ENCODE data around the gene TATDN2. TPM values are rescaled to one million over a fixed set of nuclear protein-coding genes. Genes with fewer than 3 reads are reported as not detected.

TATDN2 gene, protein sequence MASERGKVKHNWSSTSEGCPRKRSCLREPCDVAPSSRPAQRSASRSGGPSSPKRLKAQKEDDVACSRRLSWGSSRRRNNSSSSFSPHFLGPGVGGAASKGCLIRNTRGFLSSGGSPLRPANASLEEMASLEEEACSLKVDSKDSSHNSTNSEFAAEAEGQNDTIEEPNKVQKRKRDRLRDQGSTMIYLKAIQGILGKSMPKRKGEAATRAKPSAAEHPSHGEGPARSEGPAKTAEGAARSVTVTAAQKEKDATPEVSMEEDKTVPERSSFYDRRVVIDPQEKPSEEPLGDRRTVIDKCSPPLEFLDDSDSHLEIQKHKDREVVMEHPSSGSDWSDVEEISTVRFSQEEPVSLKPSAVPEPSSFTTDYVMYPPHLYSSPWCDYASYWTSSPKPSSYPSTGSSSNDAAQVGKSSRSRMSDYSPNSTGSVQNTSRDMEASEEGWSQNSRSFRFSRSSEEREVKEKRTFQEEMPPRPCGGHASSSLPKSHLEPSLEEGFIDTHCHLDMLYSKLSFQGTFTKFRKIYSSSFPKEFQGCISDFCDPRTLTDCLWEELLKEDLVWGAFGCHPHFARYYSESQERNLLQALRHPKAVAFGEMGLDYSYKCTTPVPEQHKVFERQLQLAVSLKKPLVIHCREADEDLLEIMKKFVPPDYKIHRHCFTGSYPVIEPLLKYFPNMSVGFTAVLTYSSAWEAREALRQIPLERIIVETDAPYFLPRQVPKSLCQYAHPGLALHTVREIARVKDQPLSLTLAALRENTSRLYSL
- total RNA-seq: 10 to 100 TPM; 40.0 to 40.2 TPM

DNA sequence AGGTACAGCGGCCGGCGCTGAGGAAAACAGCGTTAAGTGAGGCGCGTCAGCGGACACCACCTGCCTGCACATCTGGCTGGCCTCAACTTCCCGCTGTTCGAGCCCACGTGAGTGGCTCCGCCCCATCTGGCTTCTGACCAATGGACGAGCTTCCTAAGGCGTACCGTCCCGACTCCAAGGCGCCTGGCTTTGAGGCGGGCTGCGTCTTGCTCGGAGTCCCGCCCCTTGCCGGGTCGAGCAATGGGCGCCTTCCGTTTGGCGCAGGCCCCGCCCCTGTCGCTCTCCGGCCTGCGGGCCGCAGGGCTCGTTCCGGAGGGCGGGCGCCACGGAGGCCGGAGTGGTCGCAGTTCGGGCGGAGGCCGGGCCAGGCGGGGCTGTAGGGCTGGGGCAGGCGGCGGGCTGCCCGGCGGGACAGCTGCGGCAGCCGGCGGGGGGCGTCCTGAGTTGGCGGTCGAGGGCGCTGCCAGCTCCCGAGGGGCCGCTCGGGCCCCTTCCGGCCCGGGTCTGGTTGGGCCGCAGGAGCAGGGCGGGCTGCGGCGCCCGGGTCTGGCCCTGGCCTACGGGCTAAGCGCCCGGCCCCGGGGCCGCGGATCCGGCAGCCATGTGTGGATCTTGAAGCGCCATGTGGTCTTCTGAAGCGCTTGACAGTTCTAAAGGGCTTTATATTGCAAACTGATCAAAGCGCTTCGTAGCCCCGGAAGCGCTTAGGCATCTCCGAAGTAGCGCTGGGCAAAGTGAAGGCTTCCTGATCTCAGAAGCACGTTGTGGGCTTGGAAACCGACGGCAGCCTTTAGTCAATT lies at the start of gene TATDN2:
Gene TATDN2 (plus strand): TSS at position 276 of the 800 bp plus-strand sequence. CDS start 742 bp downstream, outside the sequence.
- Mint-ChIP-seq H3K4me3 (peak within 1 kb of the TSS; percentile 97), H3K27ac (peak within 1 kb of the TSS; percentile 96), H3K36me3 (ENCODE audit: low read depth) (peaks cover 71% of the 10 kb centered on the region), H3K27me3 (no peaks in the 10 kb centered on the region), H3K4me1 (peaks cover 63% of the 10 kb centered on the region), H3K9me3 (ENCODE audit: low read depth) (peaks cover 14% of the 10 kb centered on the region)
- ATAC-seq: peak; percentile 94
- intact Hi-C loops (cut with DNase I, micrococcal nuclease): loop anchor here (1.0 to 10.0 kb wide), 16 partner anchors 20 to 1376 kb away; partner anchors contain the start of genes VHL (in 2 of the 2), ARPC4 (in 1 of the 2), BRK1 (in 1 of the 2) and BRPF1 (in 1 of the 2)
- ChIA-PET CTCF (interaction anchor here (1.0 to 7.3 kb wide), 5 partner anchors 15 to 315 kb away, joined by 3 to 52 read pairs (median 4); partner anchors contain the start of gene CRELD1), POLR2A (interaction anchor here (0.5 to 1.4 kb wide), 6 partner anchors 15 to 190 kb away, joined by 3 to 7 read pairs (median 4); partner anchors contain the start of gene VHL)
- peak; percentile 97 for DNase-seq

DNA sequence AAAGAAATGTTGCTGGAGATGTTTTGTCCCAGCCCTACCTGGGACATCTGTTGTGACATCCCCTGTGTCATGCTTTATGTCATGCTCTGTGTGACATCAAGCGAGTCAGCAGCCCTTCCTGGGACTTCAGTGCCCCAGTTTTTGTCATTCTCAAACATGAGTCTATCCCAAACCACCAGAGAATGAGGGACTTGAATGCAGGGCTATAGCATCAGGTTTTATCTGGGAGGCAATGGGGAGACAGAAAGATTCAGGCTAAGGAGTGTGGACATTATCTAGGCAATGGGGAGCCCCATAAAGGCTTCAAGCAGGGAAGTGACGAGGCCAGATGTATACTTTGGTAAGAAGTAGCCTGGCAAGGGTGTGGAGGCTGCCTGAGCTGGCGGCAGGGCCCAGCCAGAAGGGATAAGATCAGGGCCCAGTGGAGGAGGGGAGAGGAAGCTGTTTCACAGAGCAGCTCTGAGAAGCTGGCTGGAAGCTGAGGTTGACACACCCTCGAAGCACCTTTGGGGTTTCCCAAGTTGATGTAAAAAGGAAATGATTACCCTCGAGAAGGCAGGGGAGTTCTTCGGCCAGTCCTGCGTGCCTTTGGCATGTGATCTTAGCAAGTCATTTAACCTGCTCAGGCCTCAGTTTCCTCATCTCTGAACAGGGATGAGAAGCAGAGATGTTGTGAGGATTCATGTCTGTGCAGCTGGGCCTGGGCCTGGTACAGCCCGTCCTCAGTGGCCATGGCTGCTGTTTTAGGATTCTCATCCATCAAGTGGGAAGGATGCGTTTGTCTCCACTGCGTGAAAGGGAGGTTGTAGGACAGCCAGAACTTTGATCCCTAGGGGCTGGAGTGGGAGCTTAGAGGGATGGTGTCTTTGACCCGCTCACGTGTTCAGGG lies 49.3 kb upstream of the TATDN2 start:
- H3K27me3 Mint-ChIP-seq: no peaks in the 10 kb centered on the region
- peaks cover 10% of the 10 kb centered on the region for H3K36me3 Mint-ChIP-seq (ENCODE audit: low read depth)
- peak overlapping the region; percentile 37 for H3K4me3 Mint-ChIP-seq
- CTCF ChIA-PET: interaction anchor here (0.6 to 1.1 kb wide), 3 partner anchors 75 to 469 kb away, joined by 3 read pairs; no protein-coding TSS in a partner anchor
- H3K4me1 Mint-ChIP-seq: peaks cover 69% of the 10 kb centered on the region
- H3K27ac Mint-ChIP-seq: peak overlapping the region; percentile 94
- DNase-seq (peak; percentile 85), ATAC-seq (peak; percentile 86)
- intact Hi-C loops (cut with DNase I, micrococcal nuclease): no loop called here
- POLR2A ChIA-PET: interaction anchor here (0.6 kb wide), 1 partner anchor 106 kb away, joined by 5 read pairs; no protein-coding TSS in a partner anchor
- no peaks in the 10 kb centered on the region for H3K9me3 Mint-ChIP-seq (ENCODE audit: low read depth)

DNA sequence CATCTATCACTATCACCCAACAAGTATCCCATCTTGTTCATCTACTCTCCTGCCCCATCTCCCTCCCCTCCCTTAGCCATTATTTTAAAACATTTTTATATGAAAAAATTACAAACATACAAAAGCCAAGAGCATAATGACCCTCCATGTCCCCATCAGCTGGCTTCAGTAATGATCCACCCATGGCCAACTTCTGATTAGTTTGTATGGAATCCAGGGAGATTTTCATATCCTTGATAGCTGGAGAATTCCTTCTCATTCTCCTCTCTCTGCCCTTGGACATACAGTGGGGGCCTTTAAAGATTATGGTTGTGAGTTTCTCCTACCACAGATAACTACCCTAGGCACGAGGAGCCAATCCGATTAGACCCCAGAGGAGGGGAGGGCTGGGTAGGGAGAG lies 43.3 kb upstream of the TATDN2 start:
- peaks cover 32% of the 10 kb centered on the region for H3K4me1 Mint-ChIP-seq
- DNase-seq (no peak), ATAC-seq (no peak)
- ChIA-PET CTCF (interaction anchor here (0.9 to 3.2 kb wide), 5 partner anchors 10 to 53 kb away, joined by 3 to 8 read pairs (median 6); no protein-coding TSS in a partner anchor), POLR2A (no interaction called here)
- H3K9me3 Mint-ChIP-seq (ENCODE audit: low read depth): no peaks in the 10 kb centered on the region
- no peak overlapping the region for H3K4me3 Mint-ChIP-seq
- intact Hi-C loops (cut with DNase I, micrococcal nuclease): no loop called here
- H3K27ac Mint-ChIP-seq: peak overlapping the region; percentile 6
- no peaks in the 10 kb centered on the region for H3K27me3 Mint-ChIP-seq
- peaks cover 15% of the 10 kb centered on the region for H3K36me3 Mint-ChIP-seq (ENCODE audit: low read depth)

DNA sequence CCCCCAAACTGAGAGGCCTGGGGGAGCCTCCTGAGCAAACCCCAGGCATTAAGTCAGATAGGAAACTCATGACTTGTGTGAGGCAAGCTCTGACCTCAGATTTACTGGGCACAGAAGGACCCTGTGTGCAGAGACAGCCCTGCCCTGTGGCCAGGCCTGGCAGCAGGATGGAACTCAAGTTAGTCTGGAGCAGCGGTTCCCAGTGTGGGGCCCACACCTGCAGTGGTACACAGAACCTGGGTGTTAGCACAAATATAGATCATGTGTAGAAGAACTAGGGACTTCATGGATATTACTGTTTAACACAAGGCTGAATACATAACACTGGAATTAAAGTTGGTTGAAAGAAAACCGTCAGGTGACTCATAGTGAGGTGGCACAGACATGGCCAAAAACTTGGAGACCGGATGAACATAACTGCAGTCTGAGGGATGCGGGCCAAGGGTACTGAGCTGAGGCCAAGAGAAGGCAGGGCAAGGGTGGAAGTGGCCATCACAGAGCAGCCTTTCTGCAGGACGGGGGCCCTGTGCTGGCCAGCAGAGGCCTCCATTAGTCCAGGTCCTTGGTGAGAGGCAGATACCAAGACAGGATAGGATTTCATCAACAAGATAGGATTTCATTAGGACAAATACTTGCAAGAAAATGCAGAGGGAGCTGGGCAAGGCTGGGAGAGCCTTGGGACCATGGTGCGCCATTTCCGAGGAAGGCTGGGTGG lies 42.7 kb upstream of the TATDN2 start:
- Mint-ChIP-seq H3K27ac (no peak overlapping the region), H3K4me3 (no peak overlapping the region), H3K36me3 (ENCODE audit: low read depth) (peaks cover 15% of the 10 kb centered on the region), H3K4me1 (peaks cover 29% of the 10 kb centered on the region), H3K9me3 (ENCODE audit: low read depth) (no peaks in the 10 kb centered on the region), H3K27me3 (no peaks in the 10 kb centered on the region)
- ChIA-PET CTCF (interaction anchor here (0.9 to 3.2 kb wide), 4 partner anchors 11 to 53 kb away, joined by 3 to 8 read pairs (median 5); no protein-coding TSS in a partner anchor), POLR2A (no interaction called here)
- DNase-seq: no peak
- intact Hi-C loops (cut with DNase I, micrococcal nuclease): no loop called here
- no peak for ATAC-seq

DNA sequence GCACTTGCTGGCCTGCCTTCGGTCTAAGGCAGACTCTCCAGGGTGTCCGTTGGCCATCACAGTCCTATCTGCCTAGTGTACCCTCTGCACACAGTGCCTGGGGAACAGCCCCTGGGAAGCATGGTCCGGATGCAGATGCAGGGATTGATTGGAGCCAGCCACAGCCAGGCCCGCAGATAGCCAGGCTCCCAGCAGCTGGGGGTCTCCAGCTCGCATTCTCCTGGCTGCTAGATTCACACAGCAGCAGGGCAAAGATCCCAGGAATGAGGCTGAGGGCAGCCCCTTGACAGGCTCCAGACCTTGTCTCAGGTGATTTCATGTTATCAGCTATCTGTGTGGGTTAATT lies 42.1 kb upstream of the TATDN2 start:
- CTCF ChIA-PET: no interaction called here
- no peak for ATAC-seq
- Mint-ChIP-seq H3K36me3 (ENCODE audit: low read depth) (peaks cover 15% of the 10 kb centered on the region), H3K4me3 (no peak overlapping the region), H3K9me3 (ENCODE audit: low read depth) (no peaks in the 10 kb centered on the region), H3K27ac (no peak overlapping the region), H3K27me3 (no peaks in the 10 kb centered on the region), H3K4me1 (peaks cover 29% of the 10 kb centered on the region)
- POLR2A ChIA-PET: no interaction called here
- no peak for DNase-seq
- intact Hi-C loops (cut with DNase I, micrococcal nuclease): no loop called here

DNA sequence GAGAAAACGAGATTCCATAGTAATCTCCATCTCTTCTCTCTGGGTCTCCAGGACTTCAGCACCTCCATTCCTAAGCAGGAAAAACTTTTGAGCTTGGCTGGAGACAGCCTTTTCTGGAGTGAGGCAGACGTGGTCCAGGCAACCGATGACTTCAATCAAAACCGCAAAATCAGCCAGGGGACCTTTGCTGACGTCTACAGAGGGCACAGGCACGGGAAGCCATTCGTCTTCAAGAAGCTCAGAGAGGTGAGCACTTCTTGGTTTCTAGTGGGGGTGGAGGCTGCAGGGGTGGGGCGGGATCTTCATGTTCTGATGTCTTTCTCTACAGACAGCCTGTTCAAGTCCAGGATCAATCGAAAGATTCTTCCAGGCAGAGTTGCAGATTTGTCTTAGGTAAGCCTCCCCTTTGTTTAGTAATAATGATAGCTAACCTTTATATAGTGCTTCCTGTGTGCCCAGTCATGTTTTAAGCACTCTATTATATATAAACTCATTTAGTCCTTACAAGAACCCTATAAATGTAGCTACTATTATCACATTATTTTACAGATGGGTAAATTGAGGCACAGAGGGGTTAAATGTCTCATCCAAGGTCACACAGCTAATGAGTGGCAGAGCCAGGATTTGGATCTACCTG lies 35.0 kb upstream of the TATDN2 start:
- DNase-seq (no peak), ATAC-seq (peak; percentile 30)
- intact Hi-C loops (cut with DNase I, micrococcal nuclease): no loop called here
- no peak overlapping the region for H3K4me3 Mint-ChIP-seq
- H3K9me3 Mint-ChIP-seq (ENCODE audit: low read depth): peaks cover 5% of the 10 kb centered on the region
- ChIA-PET POLR2A (interaction anchor here (0.6 kb wide), 1 partner anchor 107 kb away, joined by 3 read pairs; no protein-coding TSS in a partner anchor), CTCF (interaction anchor here (0.7 to 1.7 kb wide), 4 partner anchors 9 to 22 kb away, joined by 3 to 8 read pairs (median 4); no protein-coding TSS in a partner anchor)
- H3K27me3 Mint-ChIP-seq: no peaks in the 10 kb centered on the region
- H3K4me1 Mint-ChIP-seq: peaks cover 4% of the 10 kb centered on the region
- H3K36me3 Mint-ChIP-seq (ENCODE audit: low read depth): peaks cover 23% of the 10 kb centered on the region
- peak overlapping the region; percentile 31 for H3K27ac Mint-ChIP-seq

DNA sequence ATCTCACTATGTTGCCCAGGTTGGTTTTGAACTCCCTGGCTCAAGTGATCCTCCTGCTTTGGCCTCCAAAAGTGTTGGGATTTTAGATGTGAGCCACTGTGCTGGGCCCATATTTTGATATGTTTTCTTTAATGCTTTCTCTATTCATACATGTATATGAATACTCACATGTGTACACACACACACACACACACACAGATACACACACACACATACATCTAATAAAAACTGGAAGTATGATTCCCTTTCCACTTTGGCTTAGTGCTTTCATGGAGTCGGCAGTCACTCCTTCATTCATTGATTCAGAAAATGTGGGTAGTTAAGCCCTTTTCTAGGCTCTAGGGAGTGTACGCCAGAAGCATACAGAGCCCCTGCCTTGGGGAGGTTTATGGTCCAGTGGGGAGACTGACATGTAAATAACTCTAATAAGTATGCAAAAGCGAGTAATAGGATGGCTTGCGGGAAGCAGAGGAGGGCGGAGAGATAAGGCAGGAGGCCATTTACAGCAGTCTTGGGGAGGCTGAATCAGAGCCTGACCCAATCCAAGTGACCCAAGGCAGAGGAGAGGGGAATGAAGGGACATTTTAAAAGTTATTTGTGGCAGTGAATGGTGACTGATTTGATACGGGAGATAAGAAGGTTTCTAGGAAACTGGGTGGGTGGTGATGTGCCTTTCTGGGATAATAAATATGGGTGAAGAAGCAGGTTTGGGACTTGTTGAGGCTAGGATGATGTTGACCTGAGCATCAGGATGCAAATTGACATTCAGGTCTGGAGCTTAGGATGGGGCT lies 32.5 kb upstream of the TATDN2 start:
- Mint-ChIP-seq H3K36me3 (ENCODE audit: low read depth) (peaks cover 22% of the 10 kb centered on the region), H3K9me3 (ENCODE audit: low read depth) (peaks cover 5% of the 10 kb centered on the region), H3K4me3 (no peak overlapping the region), H3K27me3 (no peaks in the 10 kb centered on the region), H3K4me1 (peaks cover 9% of the 10 kb centered on the region), H3K27ac (no peak overlapping the region)
- ChIA-PET POLR2A (no interaction called here), CTCF (no interaction called here)
- DNase-seq (no peak), ATAC-seq (no peak)
- intact Hi-C loops (cut with DNase I, micrococcal nuclease): no loop called here

DNA sequence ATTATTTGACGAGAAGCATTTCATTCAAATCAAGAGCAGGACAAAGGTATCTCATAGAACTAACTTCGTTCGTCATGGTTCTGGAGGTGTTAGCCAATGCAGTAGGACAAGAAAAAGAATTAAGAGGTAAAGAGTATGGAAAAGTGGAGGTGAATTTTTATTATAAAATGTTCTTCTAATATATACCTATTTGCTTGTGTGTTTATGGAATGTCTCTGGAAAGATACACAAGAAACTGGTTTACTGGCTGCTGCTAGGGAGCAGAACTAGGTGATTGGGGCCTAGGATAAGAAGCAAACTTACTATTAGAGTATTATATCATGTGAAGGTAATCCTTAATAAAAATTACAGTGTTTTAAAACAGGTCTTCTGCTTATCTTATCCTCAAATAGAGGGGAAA lies 30.9 kb upstream of the TATDN2 start:
- no peak overlapping the region for H3K27ac Mint-ChIP-seq
- POLR2A ChIA-PET: no interaction called here
- DNase-seq (no peak), ATAC-seq (no peak)
- CTCF ChIA-PET: interaction anchor here (0.6 kb wide), 1 partner anchor 113 kb away, joined by 3 read pairs; no protein-coding TSS in a partner anchor
- no peak overlapping the region for H3K4me3 Mint-ChIP-seq
- H3K27me3 Mint-ChIP-seq: no peaks in the 10 kb centered on the region
- H3K4me1 Mint-ChIP-seq: peaks cover 20% of the 10 kb centered on the region
- intact Hi-C loops (cut with DNase I, micrococcal nuclease): no loop called here
- peaks cover 5% of the 10 kb centered on the region for H3K9me3 Mint-ChIP-seq (ENCODE audit: low read depth)
- peaks cover 23% of the 10 kb centered on the region for H3K36me3 Mint-ChIP-seq (ENCODE audit: low read depth)

DNA sequence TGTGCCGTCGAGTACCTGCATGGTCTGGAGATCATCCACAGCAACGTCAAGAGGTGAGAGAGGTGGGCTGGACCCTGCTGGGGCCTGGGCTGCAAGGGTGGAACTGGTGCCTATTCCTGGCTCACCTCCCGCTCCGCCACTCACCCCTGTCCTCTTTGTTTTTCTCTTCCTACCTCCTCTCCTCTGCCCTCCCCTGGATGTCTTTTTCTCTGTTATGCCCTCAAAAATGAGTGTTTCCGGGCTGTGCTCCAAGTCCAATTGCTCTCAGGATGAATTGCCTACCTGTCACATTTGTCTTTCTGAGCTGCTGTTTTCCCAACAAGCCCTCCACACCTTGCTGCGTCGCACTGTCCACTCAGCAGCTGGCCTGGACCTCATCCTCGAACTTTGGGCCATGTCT lies 28.5 kb upstream of the TATDN2 start:
- intact Hi-C loops (cut with DNase I, micrococcal nuclease): loop anchor here in 1 of 2 experiments (10.0 kb wide), 1 partner anchor 235 kb away; the partner anchor contains the start of gene EMC3
- no peak overlapping the region for H3K4me3 Mint-ChIP-seq
- H3K9me3 Mint-ChIP-seq (ENCODE audit: low read depth): peaks cover 5% of the 10 kb centered on the region
- H3K27me3 Mint-ChIP-seq: no peaks in the 10 kb centered on the region
- peaks cover 26% of the 10 kb centered on the region for H3K36me3 Mint-ChIP-seq (ENCODE audit: low read depth)
- DNase-seq (no peak), ATAC-seq (no peak)
- POLR2A ChIA-PET: no interaction called here
- peaks cover 35% of the 10 kb centered on the region for H3K4me1 Mint-ChIP-seq
- CTCF ChIA-PET: no interaction called here
- peak overlapping the region; percentile 23 for H3K27ac Mint-ChIP-seq

All from activated CD4-positive, alpha-beta T cell treated with anti-CD3 and anti-CD28 coated beads for 36 hours (primary cell).